Fibroblast of lung (primary cell): ENCODE data around the gene CHRNB1. TPM values are rescaled to one million over a fixed set of nuclear protein-coding genes. Genes with fewer than 3 reads are reported as not detected.

Source experiments
- DNase-seq, 2 donors: peaks; one replicate each; pipeline versions ENCODE4 v3.0.0 to v3.0.0-alpha.2; 2010; ENCODE audit warnings: low read depth in 2 of 2
- H2AFZ ChIP-seq: 2 replicates; pipeline ENCODE4 v1.5.1; 2012; ENCODE audit warnings: low read length, control low read depth, inconsistent platforms
- H3K27ac ChIP-seq: 2 replicates; pipeline ENCODE4 v1.5.1; 2011; ENCODE audit warnings: low read length, control low read depth; ENCODE audit not compliant: insufficient read depth
- H3K27me3 ChIP-seq: 2 replicates; pipeline ENCODE4 v1.5.1; 2011; ENCODE audit warnings: mild to moderate bottlenecking, low read length; ENCODE audit not compliant: control insufficient read depth, insufficient read depth
- H3K36me3 ChIP-seq: 2 replicates; pipeline ENCODE4 v1.5.1; 2011; ENCODE audit warnings: low read length; ENCODE audit not compliant: control insufficient read depth, insufficient read depth
- H3K4me1 ChIP-seq: 2 replicates; pipeline ENCODE4 v1.5.1; 2011; ENCODE audit warnings: low read length; ENCODE audit not compliant: control insufficient read depth, insufficient read depth; ENCODE audit errors: extremely low read depth
- H3K4me2 ChIP-seq: 2 replicates; pipeline ENCODE4 v1.5.1; 2011; ENCODE audit warnings: low read length, control low read depth; ENCODE audit not compliant: insufficient read depth; ENCODE audit errors: extremely low read depth
- H3K4me3 ChIP-seq, 4 experiments: fragments of 200-600 bp in 1 of 4; sonication (generic) in 1 of 4; replicated peaks in 1 of 4; 2 replicates each; pipeline ENCODE4 v1.5.1; 2011 to 2016; ENCODE audit warnings: low read length in 4 of 4, low read depth in 3 of 4, mild to moderate bottlenecking in 3 of 4, control low read depth in 2 of 4, inconsistent platforms in 1 of 4, mixed read lengths in 1 of 4; ENCODE audit not compliant: insufficient read depth in 1 of 4; ENCODE audit errors: control extremely low read depth in 1 of 4
- H3K79me2 ChIP-seq: 2 replicates; pipeline ENCODE4 v1.5.1; 2012; ENCODE audit warnings: mild to moderate bottlenecking, low read length, inconsistent platforms; ENCODE audit not compliant: control insufficient read depth, insufficient read depth
- H3K9ac ChIP-seq: 2 replicates; pipeline ENCODE4 v1.5.1; 2011; ENCODE audit warnings: mild to moderate bottlenecking, low read length, control low read depth; ENCODE audit not compliant: insufficient read depth
- H3K9me3 ChIP-seq: 2 replicates; pipeline ENCODE4 v1.5.1; 2012; ENCODE audit warnings: low read depth, low read length; ENCODE audit not compliant: control insufficient read depth, insufficient read depth
- H4K20me1 ChIP-seq: 2 replicates; pipeline ENCODE4 v1.5.1; 2011; ENCODE audit warnings: low read length; ENCODE audit not compliant: control insufficient read depth, insufficient read depth; ENCODE audit errors: extremely low read depth
- EZH2 ChIP-seq: IDR thresholded peaks from 2 replicates; pipeline ENCODE4 v1.5.1; 2012; ENCODE audit warnings: low read length, control low read depth, mild to moderate bottlenecking; ENCODE audit errors: missing control alignments
- polyA plus RNA-seq, 2 donors: library from polyadenylated mRNA; depleted of rRNA in 1 of 2; stranded (reverse) in 1 of 2; unstranded in 1 of 2; fragments of >200 nt; gene quantifications; 2 replicates each; pipeline ENCODE4 v1.2.1, GENCODE V29; 2011 to 2012; ENCODE audit warnings: missing spikeins in 1 of 2
- total RNA-seq: library from RNA; depleted of rRNA; stranded (reverse); fragments of >200 nt; gene quantifications from 2 replicates; pipeline ENCODE4 v1.2.1, GENCODE V29; 2014
- TF ChIP-seq, protein P1 (sequence below), 2 donors: IDR thresholded peaks in 1 of 2; conservative IDR thresholded peaks in 1 of 2; 1 replicate in 1 of 2; 2 replicates in 1 of 2; pipeline ENCODE4 v1.5.1; 2011 to 2012; ENCODE audit warnings: low read length in 2 of 2, control low read depth in 1 of 2, inconsistent platforms in 1 of 2, low read depth in 1 of 2, mild to moderate bottlenecking in 1 of 2

CHRNB1 gene
- total and polyA plus RNA-seq, 2 donors (not counting 1 experiment from before 2014, with no cell fraction given), result 9.2 to 12.2 TPM

DNA sequence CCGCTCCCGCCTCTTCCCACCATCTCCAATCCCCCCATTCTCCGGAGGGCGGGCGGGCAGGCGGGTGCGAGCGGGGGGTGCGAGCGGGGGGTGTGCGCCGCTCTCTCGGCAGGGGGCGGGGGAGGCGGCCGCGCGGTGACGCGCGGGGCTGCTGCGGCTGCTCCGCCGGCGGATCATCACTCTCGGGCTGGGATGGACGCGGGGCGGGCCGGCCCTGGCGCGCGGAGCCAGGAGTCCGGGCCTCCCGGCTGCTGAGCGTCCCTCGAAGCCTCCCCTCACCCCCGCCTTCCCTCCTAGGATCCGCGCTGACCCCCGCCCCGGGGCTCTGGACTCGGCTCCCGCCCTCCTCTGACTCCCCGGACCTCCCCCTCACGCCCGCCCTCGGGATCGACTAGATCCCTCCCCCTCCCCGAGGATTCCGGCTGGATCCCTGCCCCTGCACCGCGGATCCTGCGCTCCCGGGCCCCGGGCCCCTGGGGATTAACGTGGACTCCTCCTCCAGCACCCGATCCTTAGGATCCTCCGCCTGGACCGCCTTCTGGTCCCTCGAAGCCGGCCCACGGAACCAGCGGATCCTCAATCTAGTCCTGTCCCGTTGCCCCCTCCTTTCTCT lies 40.0 kb upstream of the CHRNB1 start:
- no peaks in the 10 kb centered on the region for H4K20me1 ChIP-seq
- peak overlapping the region; percentile 66 to 81 (median 74) for H3K4me3 ChIP-seq
- TF ChIP-seq EZH2, result no peak
- TF ChIP-seq, protein P1, sequence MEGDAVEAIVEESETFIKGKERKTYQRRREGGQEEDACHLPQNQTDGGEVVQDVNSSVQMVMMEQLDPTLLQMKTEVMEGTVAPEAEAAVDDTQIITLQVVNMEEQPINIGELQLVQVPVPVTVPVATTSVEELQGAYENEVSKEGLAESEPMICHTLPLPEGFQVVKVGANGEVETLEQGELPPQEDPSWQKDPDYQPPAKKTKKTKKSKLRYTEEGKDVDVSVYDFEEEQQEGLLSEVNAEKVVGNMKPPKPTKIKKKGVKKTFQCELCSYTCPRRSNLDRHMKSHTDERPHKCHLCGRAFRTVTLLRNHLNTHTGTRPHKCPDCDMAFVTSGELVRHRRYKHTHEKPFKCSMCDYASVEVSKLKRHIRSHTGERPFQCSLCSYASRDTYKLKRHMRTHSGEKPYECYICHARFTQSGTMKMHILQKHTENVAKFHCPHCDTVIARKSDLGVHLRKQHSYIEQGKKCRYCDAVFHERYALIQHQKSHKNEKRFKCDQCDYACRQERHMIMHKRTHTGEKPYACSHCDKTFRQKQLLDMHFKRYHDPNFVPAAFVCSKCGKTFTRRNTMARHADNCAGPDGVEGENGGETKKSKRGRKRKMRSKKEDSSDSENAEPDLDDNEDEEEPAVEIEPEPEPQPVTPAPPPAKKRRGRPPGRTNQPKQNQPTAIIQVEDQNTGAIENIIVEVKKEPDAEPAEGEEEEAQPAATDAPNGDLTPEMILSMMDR (conservative IDR thresholded peaks at IDR 0.05 in 1 of 2, IDR thresholded peaks at IDR 0.05 in 1 of 2; ENCODE audit: low read depth in 1 of 2, low read length in 2 of 2), result no peak
- peak overlapping the region; percentile 73 for H3K9ac ChIP-seq
- H3K9me3 ChIP-seq, result no peaks in the 10 kb centered on the region
- peak overlapping the region; percentile 54 for H3K27ac ChIP-seq
- no peaks in the 10 kb centered on the region for H3K79me2 ChIP-seq
- H3K27me3 ChIP-seq, result no peaks in the 10 kb centered on the region
- H3K4me2 ChIP-seq, result peak overlapping the region; percentile 77
- peak overlapping the region; percentile 46 for H2AFZ ChIP-seq
- peaks cover 7% of the 10 kb centered on the region for H3K36me3 ChIP-seq
- DNase-seq, result no peak
- H3K4me1 ChIP-seq, result peaks cover 7% of the 10 kb centered on the region

DNA sequence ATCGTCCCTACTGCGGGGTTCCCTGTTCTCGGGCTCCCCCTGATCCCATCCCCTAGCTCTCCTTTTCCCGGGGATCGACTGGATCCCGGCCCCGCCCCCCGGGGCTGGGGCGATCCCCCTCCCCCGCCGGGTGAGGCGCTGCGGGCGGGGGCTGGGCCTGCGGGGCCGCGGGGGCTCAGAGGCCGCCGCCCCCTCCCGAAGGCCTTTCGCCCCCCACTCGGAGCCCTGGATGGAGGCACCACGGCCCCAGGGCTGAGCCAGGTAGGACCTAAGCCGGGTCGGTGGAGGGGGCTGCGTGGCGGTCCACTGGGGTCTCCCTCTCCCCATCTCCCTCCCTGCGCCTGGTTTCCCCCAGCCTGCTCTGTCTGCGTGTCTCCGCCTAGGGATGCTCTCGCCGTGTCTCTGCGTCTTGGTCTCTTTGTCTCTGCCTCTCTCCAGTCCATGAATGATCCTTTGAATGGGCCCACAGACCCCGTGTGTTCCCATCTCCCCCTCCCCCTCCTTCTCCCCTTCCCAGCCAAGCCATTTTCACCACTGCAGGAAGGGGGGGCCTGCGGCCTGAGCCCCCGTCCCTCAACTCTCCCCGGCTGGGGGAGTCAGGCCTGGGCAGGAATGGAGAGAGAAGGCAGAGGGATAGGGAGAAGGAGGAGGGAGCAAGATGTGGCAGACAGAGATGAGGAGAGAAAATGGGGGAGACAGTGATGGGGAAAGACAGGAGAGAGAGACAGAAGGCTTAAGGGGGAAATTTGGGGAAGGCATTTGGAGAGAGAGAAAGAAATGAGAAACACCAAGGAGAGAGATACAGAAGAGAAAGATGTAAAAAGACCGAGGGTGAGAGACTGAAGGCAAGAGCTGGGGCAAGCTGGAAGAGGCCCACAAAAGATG lies 39.3 kb upstream of the CHRNB1 start:
- no peaks in the 10 kb centered on the region for H3K79me2 ChIP-seq
- peak overlapping the region; percentile 54 for H3K27ac ChIP-seq
- peaks cover 10% of the 10 kb centered on the region for H3K36me3 ChIP-seq
- no peaks in the 10 kb centered on the region for H4K20me1 ChIP-seq
- H3K27me3 ChIP-seq, result no peaks in the 10 kb centered on the region
- H3K4me3 ChIP-seq, result peak overlapping the region; percentile 66 to 81 (median 74)
- peaks cover 7% of the 10 kb centered on the region for H3K4me1 ChIP-seq
- H3K9me3 ChIP-seq, result no peaks in the 10 kb centered on the region
- TF ChIP-seq, protein P1 (conservative IDR thresholded peaks at IDR 0.05 in 1 of 2, IDR thresholded peaks at IDR 0.05 in 1 of 2; ENCODE audit: low read depth in 1 of 2, low read length in 2 of 2), result no peak
- no peak for TF ChIP-seq EZH2
- no peak for DNase-seq
- H2AFZ ChIP-seq, result peak overlapping the region; percentile 45
- peak overlapping the region; percentile 77 for H3K4me2 ChIP-seq
- H3K9ac ChIP-seq, result peak overlapping the region; percentile 73

DNA sequence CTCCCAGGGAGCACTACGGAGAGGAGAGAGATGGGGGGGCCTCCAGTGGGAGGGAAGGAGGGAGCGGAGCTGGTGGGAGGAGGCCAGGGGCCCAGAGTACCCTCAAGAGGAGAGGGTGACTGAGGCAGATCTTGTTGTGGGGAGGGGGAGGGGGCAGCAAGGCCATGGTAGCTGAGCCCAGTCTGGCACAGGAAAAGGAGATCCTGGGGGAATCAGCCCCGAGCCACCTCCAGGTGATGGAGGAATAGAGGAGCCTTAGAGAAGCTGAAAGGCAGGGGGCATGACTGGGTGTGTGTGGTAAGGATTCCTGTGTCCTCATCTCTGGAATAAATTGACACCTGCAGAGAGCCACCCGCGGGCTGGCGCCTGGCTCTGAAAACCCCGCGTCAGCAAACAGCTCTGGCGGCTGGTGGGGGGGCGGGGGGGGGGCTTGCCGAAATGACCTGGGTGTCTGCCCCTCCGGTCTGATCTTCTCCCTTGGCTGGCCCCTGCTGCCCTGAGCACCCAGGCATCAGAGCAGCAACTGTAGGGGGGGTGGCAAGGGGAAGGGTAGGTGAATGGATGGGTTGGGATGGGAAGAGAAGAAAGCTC lies 38.5 kb upstream of the CHRNB1 start:
- Histone ChIP-seq H4K20me1 (no peaks in the 10 kb centered on the region), H3K9me3 (no peaks in the 10 kb centered on the region), H3K4me2 (peak overlapping the region; percentile 55), H3K27ac (no peak overlapping the region), H3K79me2 (no peaks in the 10 kb centered on the region), H3K36me3 (peaks cover 10% of the 10 kb centered on the region), H3K4me1 (peaks cover 7% of the 10 kb centered on the region), H2AFZ (no peak overlapping the region), H3K9ac (no peak overlapping the region), H3K27me3 (no peaks in the 10 kb centered on the region), H3K4me3 (peak overlapping the region; percentile 60 to 81 (median 72))
- no peak for DNase-seq
- TF ChIP-seq, protein P1 (conservative IDR thresholded peaks at IDR 0.05 in 1 of 2, IDR thresholded peaks at IDR 0.05 in 1 of 2; ENCODE audit: low read depth in 1 of 2, low read length in 2 of 2), result no peak
- TF ChIP-seq EZH2, result no peak
